GM12878 (cell line): ENCODE measurements around the gene MAD2L1. TPM values are rescaled to one million over a fixed set of nuclear protein-coding genes. Genes with fewer than 3 reads are reported as not detected.

Experiments used
- NFIC ChIP-seq: IDR thresholded peaks from 2 replicates; pipeline ENCODE4 v1.6.1; 2012; ENCODE audit warnings: low read depth, mild to moderate bottlenecking, inconsistent platforms, low read length, moderate library complexity
- PML ChIP-seq: IDR thresholded peaks from 2 replicates; pipeline ENCODE4 v1.6.1; 2012; ENCODE audit warnings: low read length, inconsistent platforms
- RBBP5 ChIP-seq: fragments of 200-600 bp; sonication (generic); conservative IDR thresholded peaks from 2 replicates; pipeline ENCODE4 v1.6.1; 2016
- SMAD5 ChIP-seq: IDR thresholded peaks from 2 replicates; pipeline ENCODE4 v1.6.1; 2016; ENCODE audit warnings: antibody characterized with exemption, low read depth
- STAT1 ChIP-seq: fragments of 450-650 bp; conservative IDR thresholded peaks from 2 replicates; pipeline ENCODE4 v1.6.1; 2014; ENCODE audit warnings: antibody characterized with exemption, mild to moderate bottlenecking
- SUZ12 ChIP-seq: fragments of 200-600 bp; sonication (generic); IDR thresholded peaks from one replicate; pipeline ENCODE4 v1.6.1; 2018; ENCODE audit warnings: antibody characterized with exemption, mild to moderate bottlenecking; ENCODE audit not compliant: unreplicated experiment
- TAF1 ChIP-seq: IDR thresholded peaks from 2 replicates; pipeline ENCODE4 v1.6.1; 2011; ENCODE audit warnings: mild to moderate bottlenecking, low read depth, low read length, borderline replicate concordance
- ZZZ3 ChIP-seq: IDR thresholded peaks from 2 replicates; pipeline ENCODE4 v1.6.1; 2011; ENCODE audit warnings: low read depth; ENCODE audit not compliant: control insufficient read depth, insufficient read length
- polyA plus RNA-seq, 11 experiments: library from polyadenylated mRNA; depleted of rRNA in 4 of 11; unstranded in 6 of 11; stranded (reverse) in 5 of 11; fragments of >200 nt; fragmentation: Nextera tagmentation in 4 of 11; fragmentation: Illumina TruSeq in 1 of 11; extraction: Ambion mirVana in 4 of 11; extraction: Trizol in 1 of 11; gene quantifications; 1 replicate in 1 of 11; 2 replicates in 10 of 11; pipeline versions ENCODE4 v1.2.1 to v1.2.3, GENCODE V29; 2011 to 2016; ENCODE audit warnings: inconsistent platforms in 2 of 11, missing spikeins in 2 of 11, low read depth in 1 of 11
- total RNA-seq, 4 experiments: library from RNA; depleted of rRNA in 3 of 4; stranded (reverse); fragments of >200 nt in 3 of 4; fragmentation: Illumina TruSeq in 1 of 4; extraction: Trizol in 1 of 4; gene quantifications; 2 replicates each; pipeline versions ENCODE4 v1.2.1 to v1.2.3, GENCODE V29; 2013 to 2021
- TF ChIP-seq, protein P1 (sequence below): fragments of 450-650 bp; IDR thresholded peaks from 2 replicates; pipeline ENCODE4 v1.6.1; 2016; ENCODE audit warnings: mild to moderate bottlenecking
- TF ChIP-seq, protein P2 (sequence below): fragments of 450-650 bp; formaldehyde crosslinking; IDR thresholded peaks from 2 replicates; pipeline ENCODE4 v1.4.0; 2022; ENCODE audit warnings: mild to moderate bottlenecking, moderate library complexity
- TF ChIP-seq, protein P3 (sequence below): fragments of 450-650 bp; formaldehyde crosslinking; IDR thresholded peaks from 2 replicates; pipeline ENCODE4 v1.5.0; 2022; ENCODE audit warnings: mild to moderate bottlenecking, missing genetic modification characterization

Gene MAD2L1
- total and polyA plus RNA-seq, 10 of the 15 experiments (the other 5 are each of a cell fraction or from before 2014, with no cell fraction given), result 58.1 to 407 (median 110) TPM

DNA sequence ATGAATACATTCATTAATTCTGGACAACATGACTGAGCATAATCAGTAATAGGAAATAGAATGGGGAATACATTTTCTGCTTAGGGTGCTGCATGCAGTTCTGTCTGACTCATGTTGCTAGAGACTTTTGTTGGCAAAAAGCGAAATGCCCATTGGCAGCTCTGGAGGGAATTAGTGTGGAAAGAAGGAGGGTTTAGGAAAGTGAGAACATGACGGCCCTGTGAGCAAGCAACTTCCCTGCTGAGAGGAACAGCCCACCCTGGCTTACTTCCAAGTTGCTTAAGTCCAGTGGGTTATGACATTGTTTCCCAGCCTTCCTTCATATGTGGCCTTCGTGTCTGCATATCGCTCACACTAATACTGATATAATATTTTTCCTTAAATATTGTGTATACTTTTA lies 13.8 kb downstream of the MAD2L1 start (continued):
- TF ChIP-seq, protein P1, sequence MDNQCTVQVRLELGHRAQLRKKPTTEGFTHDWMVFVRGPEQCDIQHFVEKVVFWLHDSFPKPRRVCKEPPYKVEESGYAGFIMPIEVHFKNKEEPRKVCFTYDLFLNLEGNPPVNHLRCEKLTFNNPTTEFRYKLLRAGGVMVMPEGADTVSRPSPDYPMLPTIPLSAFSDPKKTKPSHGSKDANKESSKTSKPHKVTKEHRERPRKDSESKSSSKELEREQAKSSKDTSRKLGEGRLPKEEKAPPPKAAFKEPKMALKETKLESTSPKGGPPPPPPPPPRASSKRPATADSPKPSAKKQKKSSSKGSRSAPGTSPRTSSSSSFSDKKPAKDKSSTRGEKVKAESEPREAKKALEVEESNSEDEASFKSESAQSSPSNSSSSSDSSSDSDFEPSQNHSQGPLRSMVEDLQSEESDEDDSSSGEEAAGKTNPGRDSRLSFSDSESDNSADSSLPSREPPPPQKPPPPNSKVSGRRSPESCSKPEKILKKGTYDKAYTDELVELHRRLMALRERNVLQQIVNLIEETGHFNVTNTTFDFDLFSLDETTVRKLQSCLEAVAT, result no peak
- TF ChIP-seq RBBP5, result no peak
- no peak for TF ChIP-seq SUZ12
- TF ChIP-seq, protein P2, sequence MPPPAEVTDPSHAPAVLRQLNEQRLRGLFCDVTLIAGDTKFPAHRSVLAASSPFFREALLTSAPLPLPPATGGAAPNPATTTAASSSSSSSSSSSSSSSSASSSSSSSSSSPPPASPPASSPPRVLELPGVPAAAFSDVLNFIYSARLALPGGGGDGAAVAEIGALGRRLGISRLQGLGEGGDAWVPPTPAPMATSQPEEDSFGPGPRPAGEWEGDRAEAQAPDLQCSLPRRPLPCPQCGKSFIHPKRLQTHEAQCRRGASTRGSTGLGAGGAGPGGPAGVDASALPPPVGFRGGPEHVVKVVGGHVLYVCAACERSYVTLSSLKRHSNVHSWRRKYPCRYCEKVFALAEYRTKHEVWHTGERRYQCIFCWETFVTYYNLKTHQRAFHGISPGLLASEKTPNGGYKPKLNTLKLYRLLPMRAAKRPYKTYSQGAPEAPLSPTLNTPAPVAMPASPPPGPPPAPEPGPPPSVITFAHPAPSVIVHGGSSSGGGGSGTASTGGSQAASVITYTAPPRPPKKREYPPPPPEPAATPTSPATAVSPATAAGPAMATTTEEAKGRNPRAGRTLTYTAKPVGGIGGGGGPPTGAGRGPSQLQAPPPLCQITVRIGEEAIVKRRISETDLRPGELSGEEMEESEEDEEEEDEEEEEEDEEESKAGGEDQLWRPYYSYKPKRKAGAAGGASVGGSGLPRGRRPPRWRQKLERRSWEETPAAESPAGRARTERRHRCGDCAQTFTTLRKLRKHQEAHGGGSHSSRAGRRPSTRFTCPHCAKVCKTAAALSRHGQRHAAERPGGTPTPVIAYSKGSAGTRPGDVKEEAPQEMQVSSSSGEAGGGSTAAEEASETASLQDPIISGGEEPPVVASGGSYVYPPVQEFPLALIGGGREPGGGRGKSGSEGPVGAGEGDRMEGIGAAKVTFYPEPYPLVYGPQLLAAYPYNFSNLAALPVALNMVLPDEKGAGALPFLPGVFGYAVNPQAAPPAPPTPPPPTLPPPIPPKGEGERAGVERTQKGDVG, result no peak
- no peak for TF ChIP-seq TAF1
- no peak for TF ChIP-seq NFIC
- TF ChIP-seq PML, result no peak
- no peak for TF ChIP-seq STAT1
- no peak for TF ChIP-seq ZZZ3
- TF ChIP-seq SMAD5, result no peak
- TF ChIP-seq, protein P3, sequence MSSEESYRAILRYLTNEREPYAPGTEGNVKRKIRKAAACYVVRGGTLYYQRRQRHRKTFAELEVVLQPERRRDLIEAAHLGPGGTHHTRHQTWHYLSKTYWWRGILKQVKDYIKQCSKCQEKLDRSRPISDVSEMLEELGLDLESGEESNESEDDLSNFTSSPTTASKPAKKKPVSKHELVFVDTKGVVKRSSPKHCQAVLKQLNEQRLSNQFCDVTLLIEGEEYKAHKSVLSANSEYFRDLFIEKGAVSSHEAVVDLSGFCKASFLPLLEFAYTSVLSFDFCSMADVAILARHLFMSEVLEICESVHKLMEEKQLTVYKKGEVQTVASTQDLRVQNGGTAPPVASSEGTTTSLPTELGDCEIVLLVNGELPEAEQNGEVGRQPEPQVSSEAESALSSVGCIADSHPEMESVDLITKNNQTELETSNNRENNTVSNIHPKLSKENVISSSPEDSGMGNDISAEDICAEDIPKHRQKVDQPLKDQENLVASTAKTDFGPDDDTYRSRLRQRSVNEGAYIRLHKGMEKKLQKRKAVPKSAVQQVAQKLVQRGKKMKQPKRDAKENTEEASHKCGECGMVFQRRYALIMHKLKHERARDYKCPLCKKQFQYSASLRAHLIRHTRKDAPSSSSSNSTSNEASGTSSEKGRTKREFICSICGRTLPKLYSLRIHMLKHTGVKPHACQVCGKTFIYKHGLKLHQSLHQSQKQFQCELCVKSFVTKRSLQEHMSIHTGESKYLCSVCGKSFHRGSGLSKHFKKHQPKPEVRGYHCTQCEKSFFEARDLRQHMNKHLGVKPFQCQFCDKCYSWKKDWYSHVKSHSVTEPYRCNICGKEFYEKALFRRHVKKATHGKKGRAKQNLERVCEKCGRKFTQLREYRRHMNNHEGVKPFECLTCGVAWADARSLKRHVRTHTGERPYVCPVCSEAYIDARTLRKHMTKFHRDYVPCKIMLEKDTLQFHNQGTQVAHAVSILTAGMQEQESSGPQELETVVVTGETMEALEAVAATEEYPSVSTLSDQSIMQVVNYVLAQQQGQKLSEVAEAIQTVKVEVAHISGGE, result no peak
